Effector memory CD8-positive, alpha-beta T cell (primary cell): ENCODE measurements around the gene CEP350.

Experiments
- ATAC-seq: fragments of 150-1000 bp; cut with Tn5 transposase; replicated peaks from 2 replicates; pipeline ENCODE4 v1.10.0; 2021; ENCODE audit warnings: mild to moderate bottlenecking, moderate library complexity
- DNase-seq, 3 experiments: peaks; one replicate each; pipeline ENCODE4 v3.0.0; 2021
- H3K27ac Mint-ChIP-seq, 2 donors: one replicate each; pipeline ENCODE4 v1.8.0; 2022; ENCODE audit warnings: mild to moderate bottlenecking in 2 of 2, mixed read lengths in 2 of 2, moderate library complexity in 2 of 2
- H3K27me3 Mint-ChIP-seq, 2 donors: one replicate each; pipeline ENCODE4 v1.8.0; 2022; ENCODE audit warnings: mixed read lengths in 2 of 2
- H3K36me3 Mint-ChIP-seq: one replicate; pipeline ENCODE4 v1.8.0; 2022; ENCODE audit warnings: mild to moderate bottlenecking, moderate library complexity, mixed read lengths; ENCODE audit not compliant: insufficient read depth
- H3K4me1 Mint-ChIP-seq, 2 donors: one replicate each; pipeline ENCODE4 v1.8.0; 2022; ENCODE audit warnings: low read depth in 2 of 2, mixed read lengths in 2 of 2
- H3K4me3 Mint-ChIP-seq, 2 donors: one replicate each; pipeline ENCODE4 v1.8.0; 2022; ENCODE audit warnings: mild to moderate bottlenecking in 2 of 2, mixed read lengths in 2 of 2, moderate library complexity in 2 of 2
- H3K9me3 Mint-ChIP-seq, 2 donors: one replicate each; pipeline ENCODE4 v1.8.0; 2022; ENCODE audit warnings: mixed read lengths in 2 of 2

CEP350 gene

GRCh38 chr1:180156631-180157091 lies 202.1 kb downstream of the CEP350 start:
- DNase-seq (no peak), ATAC-seq (no peak)
- H3K4me1 Mint-ChIP-seq = peaks cover 22 to 28% of the 10 kb centered on the region in 2 donors
- no peaks in the 10 kb centered on the region for H3K9me3 Mint-ChIP-seq
- H3K36me3 Mint-ChIP-seq = peaks cover 20% of the 10 kb centered on the region
- H3K4me3 Mint-ChIP-seq = no peak overlapping the region
- no peaks in the 10 kb centered on the region for H3K27me3 Mint-ChIP-seq
- no peak overlapping the region for H3K27ac Mint-ChIP-seq

GRCh38 chr1:180157108-180157507 lies 202.5 kb downstream of the CEP350 start:
- Mint-ChIP-seq H3K27ac (no peak overlapping the region), H3K4me3 (no peak overlapping the region), H3K4me1 (peaks cover 22 to 28% of the 10 kb centered on the region in 2 donors), H3K36me3 (peaks cover 20% of the 10 kb centered on the region), H3K27me3 (no peaks in the 10 kb centered on the region), H3K9me3 (no peaks in the 10 kb centered on the region)
- no peak for DNase-seq
- ATAC-seq = no peak

- ATAC-seq (no peak), DNase-seq (no peak)
- Mint-ChIP-seq H3K27me3 (no peaks in the 10 kb centered on the region), H3K9me3 (no peaks in the 10 kb centered on the region), H3K36me3 (peaks cover 20% of the 10 kb centered on the region), H3K4me3 (no peak overlapping the region), H3K27ac (no peak overlapping the region), H3K4me1 (peaks cover 22 to 28% of the 10 kb centered on the region in 2 donors)
Observed at GRCh38 chr1:180157576-180158057, 203.0 kb downstream of the CEP350 start.

GRCh38 chr1:180158149-180159147 lies 203.8 kb downstream of the CEP350 start:
- no peak for DNase-seq
- Mint-ChIP-seq H3K36me3 (peaks cover 20% of the 10 kb centered on the region), H3K9me3 (no peaks in the 10 kb centered on the region), H3K4me1 (peaks cover 22 to 28% of the 10 kb centered on the region in 2 donors), H3K27me3 (no peaks in the 10 kb centered on the region), H3K4me3 (no peak overlapping the region), H3K27ac (no peak overlapping the region)
- ATAC-seq = no peak

- Mint-ChIP-seq H3K9me3 (no peaks in the 10 kb centered on the region), H3K4me1 (peaks cover 25 to 29% of the 10 kb centered on the region in 2 donors), H3K4me3 (no peak overlapping the region), H3K36me3 (peaks cover 5% of the 10 kb centered on the region), H3K27ac (no peak overlapping the region), H3K27me3 (no peaks in the 10 kb centered on the region)
- ATAC-seq (no peak), DNase-seq (no peak)
Observed at GRCh38 chr1:180160357-180160756, 205.7 kb downstream of the CEP350 start.

- no peak for ATAC-seq
- Mint-ChIP-seq H3K4me1 (peaks cover 8 to 17% of the 10 kb centered on the region in 2 donors), H3K36me3 (peaks cover 7% of the 10 kb centered on the region), H3K9me3 (no peaks in the 10 kb centered on the region), H3K27me3 (no peaks in the 10 kb centered on the region), H3K27ac (no peak overlapping the region), H3K4me3 (no peak overlapping the region)
- no peak for DNase-seq
Observed at GRCh38 chr1:180163041-180163440, 208.4 kb downstream of the CEP350 start.
